NCI-H748 (cell line): ENCODE results near the gene SEC22C.

Source experiments
- DNase-seq: peaks from one replicate; lab custom pipeline; 2025; ENCODE audit not compliant: unreplicated experiment; lab: John Stamatoyannopoulos, UW

SEC22C gene

GRCh38 chr3:42515391-42515916, 66.3 kb downstream of the SEC22C start:
- DNase-seq, result no peak

GRCh38 chr3:42514876-42515275, 66.9 kb downstream of the SEC22C start:
- DNase-seq, result no peak

GRCh38 chr3:42513521-42513920, 68.2 kb downstream of the SEC22C start:
- no peak for DNase-seq

GRCh38 chr3:42513121-42513520, 68.6 kb downstream of the SEC22C start:
- DNase-seq, result no peak

GRCh38 chr3:42511736-42512135, 70.0 kb downstream of the SEC22C start:
- DNase-seq, result no peak

- DNase-seq, result no peak
Measured at GRCh38 chr3:42511201-42511600, 70.6 kb downstream of the SEC22C start.

GRCh38 chr3:42510325-42510724, 71.4 kb downstream of the SEC22C start:
- DNase-seq, result no peak

GRCh38 chr3:42509111-42509510, 72.7 kb downstream of the SEC22C start:
- DNase-seq, result no peak

- no peak for DNase-seq
Measured at GRCh38 chr3:42508562-42508961, 73.2 kb downstream of the SEC22C start.

GRCh38 chr3:42507761-42508335, 73.9 kb downstream of the SEC22C start:
- DNase-seq, result no peak

- DNase-seq, result no peak
Measured at GRCh38 chr3:42507252-42507651, 74.5 kb downstream of the SEC22C start.

GRCh38 chr3:42505849-42506410, 75.8 kb downstream of the SEC22C start:
- DNase-seq, result no peak

GRCh38 chr3:42505128-42505848, 76.5 kb downstream of the SEC22C start:
- no peak for DNase-seq

- no peak for DNase-seq
Measured at GRCh38 chr3:42504334-42505127, 77.2 kb downstream of the SEC22C start.

GRCh38 chr3:42503957-42504333, 77.8 kb downstream of the SEC22C start:
- no peak for DNase-seq

- DNase-seq, result no peak
Measured at GRCh38 chr3:42503251-42503924, 78.4 kb downstream of the SEC22C start.

GRCh38 chr3:42502429-42503250, 79.1 kb downstream of the SEC22C start, which contains the start of gene VIPR1:
TSS of gene VIPR1 (plus strand) at chr3:42502643. CDS start at chr3:42502736, 93 bp downstream.
- DNase-seq, result peak; percentile 90

GRCh38 chr3:42501681-42502428, 79.9 kb downstream of the SEC22C start:
- DNase-seq, result peak; percentile 79

- peak; percentile 14 for DNase-seq
Measured at GRCh38 chr3:42501321-42501680, 80.5 kb downstream of the SEC22C start.
